ENCODE data around the gene KRTAP10-12. TPM values are rescaled to one million over a fixed set of nuclear protein-coding genes. Genes with fewer than 3 reads are reported as not detected.

KRTAP10-12 gene
- total and polyA plus RNA-seq, 2 of the 13 experiments (the other 11 are each of a cell fraction or from before 2014, with no cell fraction given) = not detected

DNA sequence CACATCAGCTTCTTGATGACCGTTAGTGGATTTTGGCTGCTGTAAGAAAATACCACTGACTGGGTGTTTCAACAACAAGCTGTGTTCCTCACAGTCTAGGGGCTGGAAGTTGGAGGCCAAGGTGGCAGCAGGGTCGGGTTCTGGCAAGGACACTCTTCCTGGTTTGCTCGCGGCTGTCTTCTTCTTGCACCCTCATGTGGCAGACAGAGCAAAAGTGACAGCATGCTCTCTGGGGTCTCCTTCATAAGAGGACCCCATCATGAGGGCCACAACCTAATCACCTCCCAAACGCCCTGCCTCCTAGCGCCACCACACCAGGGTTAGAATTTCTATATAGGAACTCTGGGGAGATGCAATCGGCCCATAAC lies 33.0 kb downstream of the KRTAP10-12 start:
- no peak for TF ChIP-seq SYNCRIP (IDR thresholded peaks at IDR 0.05; ENCODE audit: insufficient read depth, low read depth, low read length)
- TF ChIP-seq ZNF839 (CRISPR knock-in tag; IDR thresholded peaks at IDR 0.05; ENCODE audit: borderline replicate concordance) = no peak
- no peak for TF ChIP-seq CHCHD3 (CRISPR knock-in tag; IDR thresholded peaks at IDR 0.05)
- no peak for TF ChIP-seq ZFP36L2 (CRISPR knock-in tag; IDR thresholded peaks at IDR 0.05)
- no peak for TF ChIP-seq TMF1 (CRISPR knock-in tag; IDR thresholded peaks at IDR 0.05; ENCODE audit: low read depth)
- TF ChIP-seq ZBTB38 (CRISPR knock-in tag; IDR thresholded peaks at IDR 0.05) = no peak
- no peak for TF ChIP-seq ZNF510 (CRISPR knock-in tag; IDR thresholded peaks at IDR 0.05; ENCODE audit: low read depth)
- TF ChIP-seq ZNF547 (CRISPR knock-in tag; IDR thresholded peaks at IDR 0.05) = no peak
- no peak for TF ChIP-seq CAMTA2 (CRISPR knock-in tag; IDR thresholded peaks at IDR 0.05; ENCODE audit: borderline replicate concordance)
- TF ChIP-seq BORCS8-MEF2B (CRISPR knock-in tag; IDR thresholded peaks at IDR 0.05) = no peak
- TF ChIP-seq SIN3A (IDR thresholded peaks at IDR 0.05; ENCODE audit: borderline replicate concordance, low read depth, low read length) = no peak
- no peak for TF ChIP-seq DNMT1 (CRISPR knock-in tag; IDR thresholded peaks at IDR 0.05)
- TF ChIP-seq ZNF501 (CRISPR knock-in tag; IDR thresholded peaks at IDR 0.05) = no peak
- no peak for FAIRE-seq
- intact Hi-C loops (cut with micrococcal nuclease; ENCODE audit: unreplicated experiment) = no loop called here
- ChIA-PET CTCF (ENCODE audit: low intra/inter-chr PET ratio, low total read pairs) (no interaction called here), POLR2A (no interaction called here)
- H3K9ac ChIP-seq (ENCODE audit: insufficient read depth, low read depth, low read length) = no peak overlapping the region
- H3K9me3 ChIP-seq (ENCODE audit: low read length) = no peaks in the 10 kb centered on the region
- H3K36me3 ChIP-seq (replicated peaks in 1 of 2; ENCODE audit: control insufficient read depth in 1 of 2, insufficient read depth in 2 of 2, low read length in 2 of 2) = no peaks in the 10 kb centered on the region
- H3K27ac ChIP-seq (ENCODE audit: extremely low read length, insufficient read depth, low read length) = no peak overlapping the region
- no peaks in the 10 kb centered on the region for H4K20me1 ChIP-seq (ENCODE audit: insufficient read depth, low read length)
- ATAC-seq = no peak
- H3K27me3 ChIP-seq (ENCODE audit: control insufficient read depth in 1 of 2, insufficient read depth in 2 of 2, low read length in 2 of 2) = peaks cover 2 to 51% of the 10 kb centered on the region in 2 experiments; a peak in 3 of 5 replicates
- no peak overlapping the region for H3K4me3 ChIP-seq (replicated peaks in 1 of 3; ENCODE audit: insufficient read depth in 1 of 3, low read depth in 2 of 3, low read length in 3 of 3)
- no peak overlapping the region for H2AFZ ChIP-seq (ENCODE audit: low read length)
- H3K4me1 ChIP-seq (ENCODE audit: insufficient read depth, low read length) = peaks cover 48% of the 10 kb centered on the region
- no peaks in the 10 kb centered on the region for H3K79me2 ChIP-seq (ENCODE audit: insufficient read depth, low read length)
- BruUV-seq (replicated peaks) = no TSS peak
- DNase-seq (ENCODE audit: low spot score) = no peak
- 55% methylated on average over 7 of the region's 7 CpGs for WGBS (ENCODE audit: low lambda C conversion rate)
- in situ Hi-C loops (cut with HindIII; ENCODE audit: extremely low pct_ligation_motif_present, low pct_unique_long_range_greater_than_20kb) = no loop called here
- H3K4me2 ChIP-seq (ENCODE audit: low read depth, low read length) = no peak overlapping the region
